Keratinocyte (primary cell): ENCODE results near the gene PPP2R5B. TPM values are rescaled to one million over a fixed set of nuclear protein-coding genes. Genes with fewer than 3 reads are reported as not detected.

ENCODE experiments used
- DNase-seq: peaks from one replicate; pipeline ENCODE4 v3.0.0-alpha.2; 2011; ENCODE audit warnings: low read depth, missing footprints, low spot score
- FAIRE-seq: peaks from 2 replicates; lab custom pipeline; 2011; peaks lifted over from hg19 to GRCh38; lab: Jason Lieb, UNC
- H2AFZ ChIP-seq: 2 replicates; pipeline ENCODE4 v1.6.0; 2012; ENCODE audit warnings: low read length, control low read depth, inconsistent platforms; ENCODE audit not compliant: control insufficient read depth
- H3K27ac ChIP-seq: 2 replicates; pipeline ENCODE4 v1.5.1; 2011; ENCODE audit warnings: low read length; ENCODE audit not compliant: control insufficient read depth, insufficient read depth
- H3K27me3 ChIP-seq: 3 replicates; pipeline ENCODE4 v1.6.0; 2011; ENCODE audit warnings: low read length; ENCODE audit not compliant: control insufficient read depth, insufficient read depth; ENCODE audit errors: extremely low read depth
- H3K36me3 ChIP-seq, 2 experiments: 2 replicates in 1 of 2; 3 replicates in 1 of 2; pipeline ENCODE4 v1.5.1; 2011; ENCODE audit warnings: low read length in 2 of 2, mild to moderate bottlenecking in 1 of 2; ENCODE audit not compliant: control insufficient read depth in 2 of 2, insufficient read depth in 2 of 2; ENCODE audit errors: extremely low read depth in 1 of 2
- H3K4me1 ChIP-seq: 3 replicates; pipeline ENCODE4 v1.5.1; 2011; ENCODE audit warnings: low read length; ENCODE audit not compliant: control insufficient read depth, insufficient read depth; ENCODE audit errors: extremely low read depth
- H3K4me2 ChIP-seq: 3 replicates; pipeline ENCODE4 v1.6.0; 2011; ENCODE audit warnings: low read depth, low read length; ENCODE audit not compliant: control insufficient read depth, insufficient read depth; ENCODE audit errors: extremely low read depth
- H3K4me3 ChIP-seq, 3 experiments: fragments of 200-600 bp in 1 of 3; sonication (generic) in 1 of 3; 2 replicates in 2 of 3; 3 replicates in 1 of 3; pipeline ENCODE4 v1.5.1; 2011 to 2016; ENCODE audit warnings: low read length in 3 of 3, mild to moderate bottlenecking in 3 of 3, control low read depth in 2 of 3, inconsistent platforms in 1 of 3, low read depth in 1 of 3, mixed read lengths in 1 of 3, mixed run types in 1 of 3, moderate library complexity in 1 of 3; ENCODE audit not compliant: control insufficient read depth in 2 of 3, insufficient read depth in 2 of 3; ENCODE audit errors: extremely low read depth in 1 of 3
- H3K79me2 ChIP-seq: 2 replicates; pipeline ENCODE4 v1.6.0; 2012; ENCODE audit warnings: low read length; ENCODE audit not compliant: control insufficient read depth, insufficient read depth
- H3K9ac ChIP-seq: 3 replicates; pipeline ENCODE4 v1.6.0; 2011; ENCODE audit warnings: low read length; ENCODE audit not compliant: control insufficient read depth, insufficient read depth; ENCODE audit errors: extremely low read depth
- H3K9me1 ChIP-seq: 3 replicates; pipeline ENCODE4 v1.6.0; 2011; ENCODE audit warnings: low read length; ENCODE audit not compliant: control insufficient read depth, insufficient read depth; ENCODE audit errors: extremely low read depth
- H3K9me3 ChIP-seq: 2 replicates; pipeline ENCODE4 v1.5.1; 2012; ENCODE audit warnings: low read depth, low read length; ENCODE audit not compliant: control insufficient read depth
- H4K20me1 ChIP-seq: 3 replicates; pipeline ENCODE4 v1.6.0; 2011; ENCODE audit warnings: low read length; ENCODE audit not compliant: control insufficient read depth, insufficient read depth; ENCODE audit errors: extremely low read depth
- EZH2 ChIP-seq: IDR thresholded peaks from one replicate; pipeline ENCODE4 v1.6.1; 2012; ENCODE audit warnings: inconsistent platforms, mild to moderate bottlenecking, low read length, moderate library complexity
- dilution Hi-C: fragments of 300-500 bp; cut with MboI; formaldehyde crosslinking; loops from one replicate; pipeline ENCODE4 v1.7.0; 2020; ENCODE audit warnings: low sequenced_read_pairs; ENCODE audit not compliant: extremely low pct_ligation_motif_present
- polyA plus RNA-seq, 5 experiments: library from polyadenylated mRNA; depleted of rRNA in 3 of 5; stranded (reverse) in 3 of 5; stranded (forward) in 1 of 5; unstranded in 1 of 5; fragments of >200 nt; gene quantifications; 1 replicate in 1 of 5; 2 replicates in 3 of 5; 3 replicates in 1 of 5; pipeline versions ENCODE4 v1.2.1 to v1.2.3, GENCODE V29; 2011 to 2012; ENCODE audit warnings: missing spikeins in 2 of 5, low read depth in 1 of 5, low replicate concordance in 1 of 5
- TF ChIP-seq, protein P1 (sequence below), 3 experiments: IDR thresholded peaks in 1 of 3; conservative IDR thresholded peaks in 1 of 3; optimal IDR thresholded peaks in 1 of 3; 2 replicates in 2 of 3; 3 replicates in 1 of 3; pipeline versions ENCODE3 to v1.5.1; 2011; ENCODE audit warnings: low read length in 3 of 3, mild to moderate bottlenecking in 3 of 3, moderate library complexity in 2 of 3, control low read depth in 1 of 3, inconsistent platforms in 1 of 3; ENCODE audit not compliant: insufficient read depth in 2 of 3; ENCODE audit errors: extremely low read depth in 1 of 3

The PPP2R5B gene
- polyA plus RNA-seq, 1 donor (not counting 4 experiments of a cell fraction or from before 2014, with no cell fraction given), result 16.4 TPM

GRCh38 chr11:64880240-64881001 is 44.1 kb upstream of the PPP2R5B start:
- Histone ChIP-seq H3K4me2 (no peak overlapping the region), H3K27ac (no peak overlapping the region), H3K4me1 (peaks cover 33% of the 10 kb centered on the region), H3K9me1 (peaks cover 3% of the 10 kb centered on the region), H3K9ac (no peak overlapping the region), H4K20me1 (peaks cover 16% of the 10 kb centered on the region), H3K27me3 (no peaks in the 10 kb centered on the region), H3K4me3 (no peak overlapping the region), H3K36me3 (peaks cover 0 to 7% of the 10 kb centered on the region in 2 experiments), H3K9me3 (no peaks in the 10 kb centered on the region), H3K79me2 (peaks cover 29% of the 10 kb centered on the region), H2AFZ (no peak overlapping the region)
- dilution Hi-C loops, result no loop called here
- DNase-seq (no peak), FAIRE-seq (no peak)
- TF ChIP-seq, protein P1, sequence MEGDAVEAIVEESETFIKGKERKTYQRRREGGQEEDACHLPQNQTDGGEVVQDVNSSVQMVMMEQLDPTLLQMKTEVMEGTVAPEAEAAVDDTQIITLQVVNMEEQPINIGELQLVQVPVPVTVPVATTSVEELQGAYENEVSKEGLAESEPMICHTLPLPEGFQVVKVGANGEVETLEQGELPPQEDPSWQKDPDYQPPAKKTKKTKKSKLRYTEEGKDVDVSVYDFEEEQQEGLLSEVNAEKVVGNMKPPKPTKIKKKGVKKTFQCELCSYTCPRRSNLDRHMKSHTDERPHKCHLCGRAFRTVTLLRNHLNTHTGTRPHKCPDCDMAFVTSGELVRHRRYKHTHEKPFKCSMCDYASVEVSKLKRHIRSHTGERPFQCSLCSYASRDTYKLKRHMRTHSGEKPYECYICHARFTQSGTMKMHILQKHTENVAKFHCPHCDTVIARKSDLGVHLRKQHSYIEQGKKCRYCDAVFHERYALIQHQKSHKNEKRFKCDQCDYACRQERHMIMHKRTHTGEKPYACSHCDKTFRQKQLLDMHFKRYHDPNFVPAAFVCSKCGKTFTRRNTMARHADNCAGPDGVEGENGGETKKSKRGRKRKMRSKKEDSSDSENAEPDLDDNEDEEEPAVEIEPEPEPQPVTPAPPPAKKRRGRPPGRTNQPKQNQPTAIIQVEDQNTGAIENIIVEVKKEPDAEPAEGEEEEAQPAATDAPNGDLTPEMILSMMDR (optimal IDR thresholded peaks at IDR 0.05 in 1 of 3, IDR thresholded peaks at IDR 0.05 in 1 of 3, conservative IDR thresholded peaks at IDR 0.05 in 1 of 3; ENCODE audit: extremely low read depth in 1 of 3, insufficient read depth in 2 of 3, low read length in 3 of 3), result no peak
- no peak for TF ChIP-seq EZH2

GRCh38 chr11:64881476-64881875 is 43.0 kb upstream of the PPP2R5B start:
- peaks cover 19% of the 10 kb centered on the region for H3K79me2 ChIP-seq
- no peak overlapping the region for H2AFZ ChIP-seq
- TF ChIP-seq, protein P1 (optimal IDR thresholded peaks at IDR 0.05 in 1 of 3, IDR thresholded peaks at IDR 0.05 in 1 of 3, conservative IDR thresholded peaks at IDR 0.05 in 1 of 3; ENCODE audit: extremely low read depth in 1 of 3, insufficient read depth in 2 of 3, low read length in 3 of 3), result no peak
- TF ChIP-seq EZH2, result no peak
- peaks cover 5% of the 10 kb centered on the region for H4K20me1 ChIP-seq
- peaks cover 0 to under 1% of the 10 kb centered on the region in 2 experiments for H3K36me3 ChIP-seq
- peak overlapping the region; percentile 29 for H3K4me2 ChIP-seq
- FAIRE-seq (peak; percentile 80), DNase-seq (peak; percentile 54)
- H3K4me3 ChIP-seq, result no peak overlapping the region
- H3K27ac ChIP-seq, result no peak overlapping the region
- no peaks in the 10 kb centered on the region for H3K9me3 ChIP-seq
- H3K27me3 ChIP-seq, result no peaks in the 10 kb centered on the region
- H3K9ac ChIP-seq, result no peak overlapping the region
- H3K9me1 ChIP-seq, result peaks cover 2% of the 10 kb centered on the region
- dilution Hi-C loops, result no loop called here
- H3K4me1 ChIP-seq, result peaks cover 30% of the 10 kb centered on the region
